ENCODE results near the gene EVA1B. TPM values are rescaled to one million over a fixed set of nuclear protein-coding genes. Genes with fewer than 3 reads are reported as not detected.

EVA1B gene
- total RNA-seq, 1 donor from 2014 or later = 20.5 TPM

DNA sequence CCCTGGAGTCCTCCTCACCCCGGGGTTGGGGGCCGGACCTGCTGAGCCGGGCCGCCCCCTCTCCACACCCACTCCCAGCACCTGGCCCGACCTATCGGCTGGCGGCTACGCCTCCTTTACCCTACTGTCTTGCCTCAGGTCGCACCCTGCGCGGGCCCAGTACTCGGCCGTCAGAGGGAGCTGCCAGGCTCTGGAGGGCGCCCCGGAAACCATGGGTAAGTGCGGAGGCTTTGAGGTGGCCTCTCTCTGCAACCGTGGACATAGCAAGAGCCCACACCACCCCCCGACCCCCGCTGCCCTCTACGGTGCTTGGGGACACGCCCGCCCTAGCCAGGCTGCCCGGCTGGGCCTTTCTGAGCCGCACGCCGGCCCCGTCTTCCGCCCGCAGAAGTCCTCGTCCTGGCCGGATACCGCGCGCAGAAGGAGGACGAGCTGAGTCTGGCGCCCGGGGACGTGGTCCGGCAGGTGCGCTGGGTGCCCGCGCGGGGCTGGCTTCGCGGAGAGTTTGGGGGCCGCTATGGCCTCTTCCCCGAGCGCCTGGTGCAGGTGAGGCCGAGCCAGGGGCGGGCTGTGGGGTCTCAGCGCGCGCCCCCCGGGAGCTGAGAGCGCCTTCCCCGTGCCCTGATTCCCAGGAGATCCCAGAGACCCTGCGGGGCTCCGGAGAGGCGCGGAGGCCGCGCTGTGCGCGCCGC, 17.1 kb downstream of the EVA1B start, which contains the start of gene SH3D21:
Gene SH3D21, plus strand, starts transcription at position 159 of the 692 bp plus-strand sequence. Its CDS starts 53 bp downstream, at position 212.
- Histone ChIP-seq H3K27me3 (ENCODE audit: control insufficient read depth, insufficient read depth, low read length) (no peaks in the 10 kb centered on the region), H3K4me3 (ENCODE audit: low read depth, low read length) (peak within 1 kb of the TSS; percentile 62), H3K36me3 (ENCODE audit: control insufficient read depth, insufficient read depth, low read length) (peaks cover 22% of the 10 kb centered on the region)
- TF ChIP-seq, protein P1, sequence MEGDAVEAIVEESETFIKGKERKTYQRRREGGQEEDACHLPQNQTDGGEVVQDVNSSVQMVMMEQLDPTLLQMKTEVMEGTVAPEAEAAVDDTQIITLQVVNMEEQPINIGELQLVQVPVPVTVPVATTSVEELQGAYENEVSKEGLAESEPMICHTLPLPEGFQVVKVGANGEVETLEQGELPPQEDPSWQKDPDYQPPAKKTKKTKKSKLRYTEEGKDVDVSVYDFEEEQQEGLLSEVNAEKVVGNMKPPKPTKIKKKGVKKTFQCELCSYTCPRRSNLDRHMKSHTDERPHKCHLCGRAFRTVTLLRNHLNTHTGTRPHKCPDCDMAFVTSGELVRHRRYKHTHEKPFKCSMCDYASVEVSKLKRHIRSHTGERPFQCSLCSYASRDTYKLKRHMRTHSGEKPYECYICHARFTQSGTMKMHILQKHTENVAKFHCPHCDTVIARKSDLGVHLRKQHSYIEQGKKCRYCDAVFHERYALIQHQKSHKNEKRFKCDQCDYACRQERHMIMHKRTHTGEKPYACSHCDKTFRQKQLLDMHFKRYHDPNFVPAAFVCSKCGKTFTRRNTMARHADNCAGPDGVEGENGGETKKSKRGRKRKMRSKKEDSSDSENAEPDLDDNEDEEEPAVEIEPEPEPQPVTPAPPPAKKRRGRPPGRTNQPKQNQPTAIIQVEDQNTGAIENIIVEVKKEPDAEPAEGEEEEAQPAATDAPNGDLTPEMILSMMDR (IDR thresholded peaks at IDR 0.05; ENCODE audit: insufficient read depth, low read length, severe bottlenecking) = peak; percentile 43
- FAIRE-seq = no peak
- peak; percentile 66 for DNase-seq (ENCODE audit: low read depth)

DNA sequence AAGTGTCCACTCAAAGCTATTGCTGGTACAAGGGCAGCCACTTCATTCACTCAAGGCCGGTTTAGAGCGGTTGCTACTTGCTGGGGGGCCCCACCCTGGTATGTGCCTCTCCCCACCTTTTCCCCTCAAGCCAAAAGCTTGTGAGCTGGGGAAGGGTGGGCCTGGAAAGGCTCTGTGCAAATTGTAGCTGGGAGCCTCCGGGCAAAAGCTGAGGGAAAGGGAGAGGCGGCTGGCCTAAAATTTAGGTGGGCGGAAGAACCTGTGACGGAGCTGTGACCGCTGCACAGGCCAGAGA, 17.6 kb downstream of the EVA1B start:
- TF ChIP-seq, protein P1 (IDR thresholded peaks at IDR 0.05; ENCODE audit: insufficient read depth, low read length, severe bottlenecking) = no peak
- H3K36me3 ChIP-seq (ENCODE audit: control insufficient read depth, insufficient read depth, low read length) = peaks cover 27% of the 10 kb centered on the region

DNA sequence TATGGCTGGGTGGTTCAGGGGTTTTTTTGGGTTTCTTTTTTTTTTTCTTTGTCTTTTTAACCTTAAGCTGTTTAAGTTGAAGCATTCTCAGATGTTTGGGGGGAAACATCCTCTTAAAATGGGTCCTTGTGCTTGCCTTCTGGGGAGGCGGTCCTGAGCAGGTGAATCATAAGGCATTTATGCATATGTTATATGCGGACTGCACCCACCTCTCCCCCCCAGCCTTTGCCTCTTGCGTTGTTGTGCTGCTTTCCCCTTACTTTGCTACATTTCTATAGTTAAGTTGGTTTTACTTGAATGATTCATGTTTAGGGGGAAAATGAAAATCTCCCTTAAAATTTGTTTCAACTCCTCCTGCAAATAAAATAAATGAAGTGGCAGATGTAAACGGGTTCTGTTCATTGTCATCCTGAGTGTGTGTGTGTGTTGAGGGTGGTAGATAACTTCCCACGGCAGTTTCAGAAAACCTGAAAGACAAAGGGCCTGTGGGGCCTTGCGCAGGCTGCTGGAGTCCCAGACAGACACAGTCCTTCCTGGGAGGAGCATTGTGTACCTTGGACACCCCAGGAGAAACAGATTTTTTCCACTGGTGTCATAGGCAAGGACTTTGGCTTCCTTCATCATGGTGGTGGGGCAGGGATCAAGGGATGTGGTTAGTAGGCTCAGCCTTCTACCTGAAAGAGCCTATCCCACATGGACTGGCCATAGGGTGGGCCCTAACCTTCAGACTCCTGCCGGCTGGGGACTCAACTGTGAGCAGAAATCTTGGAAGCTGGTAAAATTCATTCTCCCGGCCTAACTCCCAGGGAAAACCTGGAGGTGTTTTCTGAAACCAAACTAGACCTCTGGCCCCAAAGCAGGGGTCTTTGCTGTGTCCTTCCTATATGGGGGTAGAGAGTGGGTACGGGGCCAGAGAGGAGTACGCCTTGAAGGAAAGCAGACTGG, 18.2 kb downstream of the EVA1B start:
- H3K27me3 ChIP-seq (ENCODE audit: control insufficient read depth, insufficient read depth, low read length) = no peaks in the 10 kb centered on the region
- FAIRE-seq (no peak), DNase-seq (ENCODE audit: low read depth) (peak; percentile 30)
- H3K4me3 ChIP-seq (ENCODE audit: low read depth, low read length) = no peak overlapping the region
- TF ChIP-seq, protein P1 (IDR thresholded peaks at IDR 0.05; ENCODE audit: insufficient read depth, low read length, severe bottlenecking) = no peak
- H3K36me3 ChIP-seq (ENCODE audit: control insufficient read depth, insufficient read depth, low read length) = peaks cover 28% of the 10 kb centered on the region

More for the DNA sequence above, 17.6 kb downstream of the EVA1B start:
- H3K4me3 ChIP-seq (ENCODE audit: low read depth, low read length) = peak overlapping the region; percentile 62
- DNase-seq (ENCODE audit: low read depth) = peak; percentile 68
- no peaks in the 10 kb centered on the region for H3K27me3 ChIP-seq (ENCODE audit: control insufficient read depth, insufficient read depth, low read length)
- FAIRE-seq = no peak

DNA sequence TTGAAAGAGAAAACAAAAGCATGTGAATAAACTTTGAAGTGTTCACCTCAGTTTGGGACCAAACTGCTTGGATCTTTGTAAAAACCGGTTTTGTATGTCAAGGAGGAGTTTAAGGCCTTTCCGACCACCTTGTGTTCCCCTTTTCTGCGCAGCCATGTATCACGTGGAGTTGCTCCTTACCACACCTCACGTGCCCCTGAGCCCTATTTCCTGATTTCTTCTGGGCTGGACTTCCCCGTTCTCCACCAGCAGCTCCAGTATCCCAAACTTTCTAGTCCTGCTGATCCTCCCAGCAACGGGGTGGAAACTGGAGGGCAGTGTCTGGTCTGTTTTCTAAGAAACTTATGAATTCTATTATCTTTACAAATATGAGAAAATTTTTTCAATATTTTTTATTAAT, 18.9 kb downstream of the EVA1B start:
- Histone ChIP-seq H3K4me3 (ENCODE audit: low read depth, low read length) (no peak overlapping the region), H3K36me3 (ENCODE audit: control insufficient read depth, insufficient read depth, low read length) (peaks cover 27% of the 10 kb centered on the region), H3K27me3 (ENCODE audit: control insufficient read depth, insufficient read depth, low read length) (no peaks in the 10 kb centered on the region)
- TF ChIP-seq, protein P1 (IDR thresholded peaks at IDR 0.05; ENCODE audit: insufficient read depth, low read length, severe bottlenecking) = no peak
- DNase-seq (ENCODE audit: low read depth) (no peak), FAIRE-seq (no peak)

DNA sequence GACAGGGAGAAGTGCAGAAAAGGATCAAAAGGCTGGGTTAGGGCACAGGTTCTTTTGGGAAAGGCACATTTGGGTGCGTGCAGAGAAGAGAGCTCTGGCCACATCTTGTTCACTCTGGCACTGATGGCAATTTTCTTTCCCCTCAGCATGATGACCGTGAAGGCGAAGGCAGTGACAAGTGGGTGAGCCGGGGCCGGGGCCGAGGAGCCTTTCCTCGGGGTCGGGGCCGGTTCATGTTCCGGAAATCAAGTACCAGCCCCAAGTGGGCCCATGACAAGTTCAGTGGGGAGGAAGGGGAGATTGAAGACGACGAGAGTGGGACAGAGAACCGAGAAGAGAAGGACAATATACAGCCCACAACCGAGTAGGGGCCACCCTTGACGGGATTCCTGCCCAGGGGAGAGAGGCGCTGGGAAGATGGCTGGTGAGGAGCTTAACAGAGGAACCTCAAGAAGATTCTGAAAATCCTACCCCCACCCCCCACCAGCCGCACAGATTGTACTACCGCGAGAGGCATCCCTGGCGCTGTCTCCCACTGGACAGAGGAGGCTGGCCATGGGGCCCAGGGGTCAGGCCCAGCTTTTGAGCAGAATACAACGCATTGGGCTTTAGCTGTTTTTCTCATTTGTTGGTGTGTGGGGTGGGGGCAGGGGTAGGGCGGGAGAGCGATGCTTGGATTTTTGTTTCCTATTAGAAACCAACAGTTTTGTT, 19.6 kb downstream of the EVA1B start:
- Histone ChIP-seq H3K27me3 (ENCODE audit: control insufficient read depth, insufficient read depth, low read length) (no peaks in the 10 kb centered on the region), H3K36me3 (ENCODE audit: control insufficient read depth, insufficient read depth, low read length) (peaks cover 25% of the 10 kb centered on the region), H3K4me3 (ENCODE audit: low read depth, low read length) (no peak overlapping the region)
- FAIRE-seq (no peak), DNase-seq (ENCODE audit: low read depth) (no peak)
- TF ChIP-seq, protein P1 (IDR thresholded peaks at IDR 0.05; ENCODE audit: insufficient read depth, low read length, severe bottlenecking) = no peak

All from bronchial epithelial cell (primary cell).